NT2/D1 (cell line): ENCODE measurements around the gene PRKAG2.
"Not testable (repeated sequence)": the region's sequence is repeated elsewhere in the genome, so short reads cannot be mapped to it uniquely, and the experiment has no call there.

Experiments
- DNase-seq: peaks from one replicate; pipeline ENCODE4 v3.0.0-alpha.2; 2011; ENCODE audit warnings: low read depth, low spot score
- H3K27me3 ChIP-seq: 2 replicates; pipeline ENCODE4 v1.6.0; 2011; ENCODE audit warnings: mild to moderate bottlenecking; ENCODE audit not compliant: insufficient read length, insufficient read depth
- H3K36me3 ChIP-seq: 2 replicates; pipeline ENCODE4 v1.6.1; 2011; ENCODE audit warnings: mild to moderate bottlenecking, low read length, mixed read lengths; ENCODE audit not compliant: insufficient read depth, insufficient read length
- H3K4me1 ChIP-seq: 2 replicates; pipeline ENCODE4 v1.5.1; 2011; ENCODE audit not compliant: insufficient read depth, insufficient read length
- H3K4me3 ChIP-seq: 2 replicates; pipeline ENCODE4 v1.5.1; 2011; ENCODE audit warnings: low read depth; ENCODE audit not compliant: insufficient read length
- H3K9ac ChIP-seq: 2 replicates; pipeline ENCODE4 v1.6.0; 2011; ENCODE audit warnings: low read depth; ENCODE audit not compliant: insufficient read length
- H3K9me3 ChIP-seq: 2 replicates; pipeline ENCODE4 v1.5.1; 2011; ENCODE audit warnings: mild to moderate bottlenecking, low read length; ENCODE audit not compliant: insufficient read depth
- SUZ12 ChIP-seq: IDR thresholded peaks from 2 replicates; pipeline ENCODE4 v1.6.1; 2011; ENCODE audit not compliant: insufficient read length, insufficient read depth; ENCODE audit errors: extremely low read depth
- YY1 ChIP-seq: IDR thresholded peaks from 2 replicates; pipeline ENCODE4 v1.6.1; 2011; ENCODE audit not compliant: insufficient read length, insufficient read depth
- ZNF274 ChIP-seq: IDR thresholded peaks from 2 replicates; pipeline ENCODE4 v1.6.1; 2011; ENCODE audit warnings: mild to moderate bottlenecking, low read depth, low read length

The PRKAG2 gene

GRCh38 chr7:151921451-151921850, 44.5 kb upstream of the PRKAG2 start:
- Histone ChIP-seq H3K4me3 (no peak overlapping the region), H3K36me3 (no peaks in the 10 kb centered on the region), H3K4me1 (no peaks in the 10 kb centered on the region), H3K27me3 (no peaks in the 10 kb centered on the region), H3K9me3 (no peaks in the 10 kb centered on the region), H3K9ac (no peak overlapping the region)
- DNase-seq, result no peak
- TF ChIP-seq SUZ12 (no peak), ZNF274 (no peak), YY1 (no peak)

- H3K9ac ChIP-seq, result no peak overlapping the region
- no peak for DNase-seq
- no peaks in the 10 kb centered on the region for H3K9me3 ChIP-seq
- no peak overlapping the region for H3K4me3 ChIP-seq
- TF ChIP-seq ZNF274, result no peak
- TF ChIP-seq YY1, result no peak
- TF ChIP-seq SUZ12, result no peak
- H3K36me3 ChIP-seq, result no peaks in the 10 kb centered on the region
- H3K4me1 ChIP-seq, result no peaks in the 10 kb centered on the region
- no peaks in the 10 kb centered on the region for H3K27me3 ChIP-seq
Observed at GRCh38 chr7:151920488-151920887, 43.6 kb upstream of the PRKAG2 start.

- Histone ChIP-seq H3K9ac (no peak overlapping the region), H3K9me3 (no peaks in the 10 kb centered on the region), H3K27me3 (no peaks in the 10 kb centered on the region), H3K4me3 (no peak overlapping the region), H3K4me1 (no peaks in the 10 kb centered on the region), H3K36me3 (no peaks in the 10 kb centered on the region)
- no peak for TF ChIP-seq YY1
- no peak for DNase-seq
Observed at GRCh38 chr7:151919595-151919994, 42.7 kb upstream of the PRKAG2 start.

GRCh38 chr7:151918510-151918843, 41.6 kb upstream of the PRKAG2 start:
- no peaks in the 10 kb centered on the region for H3K4me1 ChIP-seq
- H3K9me3 ChIP-seq, result 0 out of 2 replicates have a peak, but pooled peaks cover 3% of the 10 kb centered on the region
- no peak overlapping the region for H3K4me3 ChIP-seq
- H3K9ac ChIP-seq, result no peak overlapping the region
- H3K27me3 ChIP-seq, result no peaks in the 10 kb centered on the region
- no peak for DNase-seq
- no peaks in the 10 kb centered on the region for H3K36me3 ChIP-seq
- no peak for TF ChIP-seq YY1
- no peak for TF ChIP-seq ZNF274
- TF ChIP-seq SUZ12, result no peak

GRCh38 chr7:151917791-151918509, 41.0 kb upstream of the PRKAG2 start:
- no peaks in the 10 kb centered on the region for H3K27me3 ChIP-seq
- no peak overlapping the region for H3K4me3 ChIP-seq
- H3K4me1 ChIP-seq, result no peaks in the 10 kb centered on the region
- 0 out of 2 replicates have a peak, but pooled peaks cover 3% of the 10 kb centered on the region for H3K9me3 ChIP-seq
- H3K36me3 ChIP-seq, result no peaks in the 10 kb centered on the region
- DNase-seq, result no peak
- no peak for TF ChIP-seq ZNF274
- no peak for TF ChIP-seq SUZ12
- TF ChIP-seq YY1, result no peak
- no peak overlapping the region for H3K9ac ChIP-seq

GRCh38 chr7:151914051-151914450, 37.1 kb upstream of the PRKAG2 start:
- no peak for TF ChIP-seq SUZ12
- no peak for TF ChIP-seq ZNF274
- no peak for TF ChIP-seq YY1
- Histone ChIP-seq H3K4me3 (no peak overlapping the region), H3K36me3 (no peaks in the 10 kb centered on the region), H3K27me3 (no peaks in the 10 kb centered on the region), H3K9ac (no peak overlapping the region), H3K9me3 (0 out of 2 replicates have a peak, but pooled peaks cover 3% of the 10 kb centered on the region), H3K4me1 (no peaks in the 10 kb centered on the region)
- DNase-seq, result no peak

- H3K27me3 ChIP-seq, H3K4me3 ChIP-seq, H3K9me3 ChIP-seq, DNase-seq, H3K36me3 ChIP-seq, H3K4me1 ChIP-seq, H3K9ac ChIP-seq: not testable (repeated sequence)
Observed at GRCh38 chr7:151910655-151911054, 33.7 kb upstream of the PRKAG2 start.

GRCh38 chr7:151907115-151907514, 30.2 kb upstream of the PRKAG2 start:
- not testable (repeated sequence) for H3K9ac ChIP-seq, DNase-seq, H3K36me3 ChIP-seq, H3K9me3 ChIP-seq, H3K27me3 ChIP-seq, H3K4me3 ChIP-seq, H3K4me1 ChIP-seq
